Activated CD8-positive, alpha-beta T cell treated with anti-CD3 and anti-CD28 coated beads, Interleukin-2, amount 10 ng/mL, durations not matched to agents 7 days and 5 days (primary cell): ENCODE data around the gene PNLIP. TPM values are rescaled to one million over a fixed set of nuclear protein-coding genes. Genes with fewer than 3 reads are reported as not detected.

Source experiments
- ATAC-seq: fragments of 150-1000 bp; cut with Tn5 transposase; one replicate; pipeline ENCODE4 v1.10.0; 2021; ENCODE audit warnings: moderate library complexity
- CTCF ChIA-PET: fragments of 350-600 bp; sonication (Branson Sonifier 250); formaldehyde crosslinking; loops from one replicate; lab custom pipeline; 2021; ENCODE audit warnings: antibody characterized with exemption; lab: Charles Lee
- POLR2A ChIA-PET: fragments of 350-600 bp; sonication (Branson Sonifier 250); formaldehyde crosslinking; loops from one replicate; lab custom pipeline; 2021; ENCODE audit warnings: antibody characterized with exemption; lab: Charles Lee
- DNase-seq: peaks from one replicate; pipeline ENCODE4 v3.0.0-alpha.2; 2020
- H3K27ac Mint-ChIP-seq: one replicate; pipeline ENCODE4 v1.8.0; 2021; ENCODE audit warnings: mild to moderate bottlenecking, mixed read lengths
- H3K27me3 Mint-ChIP-seq: one replicate; pipeline ENCODE4 v1.8.0; 2021; ENCODE audit warnings: low read depth, mixed read lengths
- H3K36me3 Mint-ChIP-seq: one replicate; pipeline ENCODE4 v1.8.0; 2021; ENCODE audit warnings: low read depth, mixed read lengths
- H3K4me1 Mint-ChIP-seq: one replicate; pipeline ENCODE4 v1.8.0; 2021; ENCODE audit warnings: low read depth, mixed read lengths
- H3K4me3 Mint-ChIP-seq: one replicate; pipeline ENCODE4 v1.8.0; 2021; ENCODE audit warnings: mild to moderate bottlenecking, mixed read lengths
- H3K9me3 Mint-ChIP-seq: one replicate; pipeline ENCODE4 v1.8.0; 2022; ENCODE audit warnings: mixed read lengths; ENCODE audit not compliant: insufficient read depth
- total RNA-seq, 2 experiments: library from RNA; stranded (reverse); gene quantifications; one replicate each; pipeline ENCODE4 v1.2.3, GENCODE V29; 2021

The PNLIP gene
- total RNA-seq, 2 experiments from 2014 or later: not detected

GRCh38 chr10:116588995-116589394, 43.3 kb downstream of the PNLIP start:
- Mint-ChIP-seq H3K4me1 (no peaks in the 10 kb centered on the region), H3K27me3 (no peaks in the 10 kb centered on the region), H3K4me3 (no peak overlapping the region), H3K27ac (no peak overlapping the region), H3K9me3 (no peaks in the 10 kb centered on the region), H3K36me3 (no peaks in the 10 kb centered on the region)
- CTCF ChIA-PET: no interaction called here
- no peak for ATAC-seq
- POLR2A ChIA-PET: no interaction called here
- no peak for DNase-seq

GRCh38 chr10:116589926-116590325, 44.2 kb downstream of the PNLIP start:
- CTCF ChIA-PET: no interaction called here
- H3K4me3 Mint-ChIP-seq: no peak overlapping the region
- no peaks in the 10 kb centered on the region for H3K36me3 Mint-ChIP-seq
- no peak overlapping the region for H3K27ac Mint-ChIP-seq
- no peaks in the 10 kb centered on the region for H3K4me1 Mint-ChIP-seq
- no peaks in the 10 kb centered on the region for H3K27me3 Mint-ChIP-seq
- POLR2A ChIA-PET: no interaction called here
- DNase-seq (no peak), ATAC-seq (no peak)
- H3K9me3 Mint-ChIP-seq: no peaks in the 10 kb centered on the region

GRCh38 chr10:116590590-116591444, 45.1 kb downstream of the PNLIP start, which contains the start of gene PNLIPRP1:
TSS of gene PNLIPRP1 (plus strand) at chr10:116590959. CDS start at chr10:116591130, 171 bp downstream.
- Mint-ChIP-seq H3K4me1 (no peaks in the 10 kb centered on the region), H3K27ac (no peak within 1 kb of the TSS), H3K9me3 (no peaks in the 10 kb centered on the region), H3K27me3 (no peaks in the 10 kb centered on the region), H3K4me3 (no peak within 1 kb of the TSS), H3K36me3 (no peaks in the 10 kb centered on the region)
- ChIA-PET POLR2A (no interaction called here), CTCF (no interaction called here)
- ATAC-seq (no peak), DNase-seq (no peak)

- POLR2A ChIA-PET: no interaction called here
- Mint-ChIP-seq H3K27ac (no peak overlapping the region), H3K27me3 (no peaks in the 10 kb centered on the region), H3K36me3 (no peaks in the 10 kb centered on the region), H3K4me3 (no peak overlapping the region), H3K9me3 (no peaks in the 10 kb centered on the region), H3K4me1 (no peaks in the 10 kb centered on the region)
- no peak for ATAC-seq
- CTCF ChIA-PET: no interaction called here
- no peak for DNase-seq
Observed at GRCh38 chr10:116593139-116593740, 47.5 kb downstream of the PNLIP start.

GRCh38 chr10:116594525-116595035, 48.8 kb downstream of the PNLIP start:
- no peaks in the 10 kb centered on the region for H3K9me3 Mint-ChIP-seq
- H3K4me3 Mint-ChIP-seq: no peak overlapping the region
- no peak overlapping the region for H3K27ac Mint-ChIP-seq
- ChIA-PET CTCF (no interaction called here), POLR2A (no interaction called here)
- no peaks in the 10 kb centered on the region for H3K27me3 Mint-ChIP-seq
- no peak for ATAC-seq
- no peaks in the 10 kb centered on the region for H3K4me1 Mint-ChIP-seq
- H3K36me3 Mint-ChIP-seq: no peaks in the 10 kb centered on the region
- DNase-seq: no peak

- no peaks in the 10 kb centered on the region for H3K9me3 Mint-ChIP-seq
- no peaks in the 10 kb centered on the region for H3K36me3 Mint-ChIP-seq
- no peak overlapping the region for H3K27ac Mint-ChIP-seq
- no peak overlapping the region for H3K4me3 Mint-ChIP-seq
- ChIA-PET CTCF (no interaction called here), POLR2A (no interaction called here)
- no peaks in the 10 kb centered on the region for H3K27me3 Mint-ChIP-seq
- no peaks in the 10 kb centered on the region for H3K4me1 Mint-ChIP-seq
- ATAC-seq (no peak), DNase-seq (no peak)
Observed at GRCh38 chr10:116596062-116596461, 50.3 kb downstream of the PNLIP start.

GRCh38 chr10:116597543-116597942, 51.8 kb downstream of the PNLIP start:
- ATAC-seq (no peak), DNase-seq (no peak)
- Mint-ChIP-seq H3K4me1 (no peaks in the 10 kb centered on the region), H3K9me3 (no peaks in the 10 kb centered on the region), H3K27ac (no peak overlapping the region), H3K4me3 (no peak overlapping the region), H3K36me3 (no peaks in the 10 kb centered on the region), H3K27me3 (no peaks in the 10 kb centered on the region)
- CTCF ChIA-PET: no interaction called here
- POLR2A ChIA-PET: no interaction called here

- no peak overlapping the region for H3K4me3 Mint-ChIP-seq
- H3K9me3 Mint-ChIP-seq: no peaks in the 10 kb centered on the region
- ATAC-seq (no peak), DNase-seq (no peak)
- H3K27me3 Mint-ChIP-seq: no peaks in the 10 kb centered on the region
- H3K27ac Mint-ChIP-seq: no peak overlapping the region
- H3K36me3 Mint-ChIP-seq: no peaks in the 10 kb centered on the region
- H3K4me1 Mint-ChIP-seq: no peaks in the 10 kb centered on the region
- ChIA-PET POLR2A (no interaction called here), CTCF (no interaction called here)
Observed at GRCh38 chr10:116598329-116598728, 52.6 kb downstream of the PNLIP start.

- ChIA-PET CTCF (no interaction called here), POLR2A (no interaction called here)
- ATAC-seq (no peak), DNase-seq (no peak)
- H3K27ac Mint-ChIP-seq: no peak overlapping the region
- no peaks in the 10 kb centered on the region for H3K9me3 Mint-ChIP-seq
- no peak overlapping the region for H3K4me3 Mint-ChIP-seq
- no peaks in the 10 kb centered on the region for H3K4me1 Mint-ChIP-seq
- H3K36me3 Mint-ChIP-seq: no peaks in the 10 kb centered on the region
- H3K27me3 Mint-ChIP-seq: no peaks in the 10 kb centered on the region
Observed at GRCh38 chr10:116599991-116600390, 54.3 kb downstream of the PNLIP start.

- no peaks in the 10 kb centered on the region for H3K36me3 Mint-ChIP-seq
- no peak for DNase-seq
- H3K27ac Mint-ChIP-seq: no peak overlapping the region
- ChIA-PET CTCF (no interaction called here), POLR2A (no interaction called here)
- no peaks in the 10 kb centered on the region for H3K9me3 Mint-ChIP-seq
- H3K4me1 Mint-ChIP-seq: no peaks in the 10 kb centered on the region
- no peak for ATAC-seq
- no peaks in the 10 kb centered on the region for H3K27me3 Mint-ChIP-seq
- no peak overlapping the region for H3K4me3 Mint-ChIP-seq
Observed at GRCh38 chr10:116602648-116603400, 57.1 kb downstream of the PNLIP start.

GRCh38 chr10:116606061-116606483, 60.3 kb downstream of the PNLIP start:
- Mint-ChIP-seq H3K9me3 (no peaks in the 10 kb centered on the region), H3K27me3 (peaks cover 3% of the 10 kb centered on the region), H3K36me3 (no peaks in the 10 kb centered on the region), H3K27ac (no peak overlapping the region), H3K4me3 (no peak overlapping the region), H3K4me1 (no peaks in the 10 kb centered on the region)
- ChIA-PET CTCF (no interaction called here), POLR2A (no interaction called here)
- DNase-seq (no peak), ATAC-seq (no peak)

- CTCF ChIA-PET: no interaction called here
Observed at GRCh38 chr10:116607336-116607735, 61.6 kb downstream of the PNLIP start.

More at GRCh38 chr10:116607336-116607735, 61.6 kb downstream of the PNLIP start:
- Mint-ChIP-seq H3K4me3 (no peak overlapping the region), H3K9me3 (no peaks in the 10 kb centered on the region), H3K36me3 (no peaks in the 10 kb centered on the region), H3K4me1 (no peaks in the 10 kb centered on the region), H3K27me3 (peaks cover 3% of the 10 kb centered on the region), H3K27ac (no peak overlapping the region)
- no peak for DNase-seq
- POLR2A ChIA-PET: no interaction called here
- no peak for ATAC-seq
